ENCODE measurements around the gene MMGT1.

MMGT1 gene

DNA sequence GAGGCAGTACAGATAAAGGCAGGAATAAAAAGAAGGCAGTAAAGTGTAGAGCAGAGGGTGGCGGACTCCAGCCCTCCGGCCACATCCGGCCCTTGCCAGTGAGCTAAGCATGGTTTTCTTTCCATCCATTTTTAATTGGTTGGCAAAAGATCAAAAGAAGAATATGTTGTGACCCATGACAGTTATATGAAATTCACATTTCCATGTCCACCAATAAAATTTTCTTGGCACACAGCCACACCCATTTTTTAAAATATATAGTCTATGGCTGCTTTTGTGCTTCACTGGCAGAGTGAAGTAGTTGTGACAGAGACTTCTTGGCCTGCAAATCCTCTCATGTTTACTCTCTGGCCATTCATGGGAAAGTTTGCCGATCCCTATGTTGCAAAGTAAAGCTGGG is 41.2 kb upstream of the MMGT1 start:
- no peak for TF ChIP-seq POLR2AphosphoS5 (IDR thresholded peaks at IDR 0.05; ENCODE audit: low read depth, low read length)
- no peak for TF ChIP-seq TAF1 (IDR thresholded peaks at IDR 0.05; ENCODE audit: borderline replicate concordance, insufficient read depth, low read length)
- TF ChIP-seq SIN3A (IDR thresholded peaks at IDR 0.05; ENCODE audit: borderline replicate concordance, insufficient read depth, low read length), result no peak
- TF ChIP-seq, protein P1, sequence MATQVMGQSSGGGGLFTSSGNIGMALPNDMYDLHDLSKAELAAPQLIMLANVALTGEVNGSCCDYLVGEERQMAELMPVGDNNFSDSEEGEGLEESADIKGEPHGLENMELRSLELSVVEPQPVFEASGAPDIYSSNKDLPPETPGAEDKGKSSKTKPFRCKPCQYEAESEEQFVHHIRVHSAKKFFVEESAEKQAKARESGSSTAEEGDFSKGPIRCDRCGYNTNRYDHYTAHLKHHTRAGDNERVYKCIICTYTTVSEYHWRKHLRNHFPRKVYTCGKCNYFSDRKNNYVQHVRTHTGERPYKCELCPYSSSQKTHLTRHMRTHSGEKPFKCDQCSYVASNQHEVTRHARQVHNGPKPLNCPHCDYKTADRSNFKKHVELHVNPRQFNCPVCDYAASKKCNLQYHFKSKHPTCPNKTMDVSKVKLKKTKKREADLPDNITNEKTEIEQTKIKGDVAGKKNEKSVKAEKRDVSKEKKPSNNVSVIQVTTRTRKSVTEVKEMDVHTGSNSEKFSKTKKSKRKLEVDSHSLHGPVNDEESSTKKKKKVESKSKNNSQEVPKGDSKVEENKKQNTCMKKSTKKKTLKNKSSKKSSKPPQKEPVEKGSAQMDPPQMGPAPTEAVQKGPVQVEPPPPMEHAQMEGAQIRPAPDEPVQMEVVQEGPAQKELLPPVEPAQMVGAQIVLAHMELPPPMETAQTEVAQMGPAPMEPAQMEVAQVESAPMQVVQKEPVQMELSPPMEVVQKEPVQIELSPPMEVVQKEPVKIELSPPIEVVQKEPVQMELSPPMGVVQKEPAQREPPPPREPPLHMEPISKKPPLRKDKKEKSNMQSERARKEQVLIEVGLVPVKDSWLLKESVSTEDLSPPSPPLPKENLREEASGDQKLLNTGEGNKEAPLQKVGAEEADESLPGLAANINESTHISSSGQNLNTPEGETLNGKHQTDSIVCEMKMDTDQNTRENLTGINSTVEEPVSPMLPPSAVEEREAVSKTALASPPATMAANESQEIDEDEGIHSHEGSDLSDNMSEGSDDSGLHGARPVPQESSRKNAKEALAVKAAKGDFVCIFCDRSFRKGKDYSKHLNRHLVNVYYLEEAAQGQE (IDR thresholded peaks at IDR 0.05; ENCODE audit: insufficient read depth in 1 of 2, low read depth in 2 of 2, low read length in 2 of 2), result no peak
- no peak for TF ChIP-seq FOXP2 (optimal IDR thresholded peaks at IDR 0.05; ENCODE audit: borderline replicate concordance, extremely low read depth, extremely low read length, insufficient read depth)

DNA sequence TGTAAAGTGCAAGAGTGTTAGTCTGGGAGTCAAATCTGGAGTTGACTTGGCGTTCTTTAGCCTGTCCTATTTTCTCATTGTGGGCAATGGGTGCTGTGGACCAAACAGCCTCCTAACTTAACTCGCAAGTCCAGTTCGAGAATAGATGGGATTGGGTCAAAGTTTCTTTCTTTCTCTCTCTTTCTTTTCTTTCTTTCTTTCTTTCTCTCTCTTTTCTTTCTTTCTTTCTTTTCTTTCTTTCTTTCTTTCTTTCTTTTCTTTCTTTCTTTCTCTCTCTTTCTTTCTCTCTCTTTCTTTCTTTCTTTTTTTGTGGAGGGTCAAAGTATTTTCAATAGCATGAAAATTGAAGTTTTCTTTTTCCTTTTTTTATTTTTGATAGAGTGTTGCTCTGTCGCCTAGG is 14.5 kb upstream of the MMGT1 start:
- TF ChIP-seq TAF1 (IDR thresholded peaks at IDR 0.05; ENCODE audit: borderline replicate concordance, insufficient read depth, low read length), result no peak
- no peak for TF ChIP-seq FOXP2 (optimal IDR thresholded peaks at IDR 0.05; ENCODE audit: borderline replicate concordance, extremely low read depth, extremely low read length, insufficient read depth)
- no peak for TF ChIP-seq SIN3A (IDR thresholded peaks at IDR 0.05; ENCODE audit: borderline replicate concordance, insufficient read depth, low read length)
- TF ChIP-seq, protein P1 (IDR thresholded peaks at IDR 0.05; ENCODE audit: insufficient read depth in 1 of 2, low read depth in 2 of 2, low read length in 2 of 2), result no peak
- no peak for TF ChIP-seq POLR2AphosphoS5 (IDR thresholded peaks at IDR 0.05; ENCODE audit: low read depth, low read length)

DNA sequence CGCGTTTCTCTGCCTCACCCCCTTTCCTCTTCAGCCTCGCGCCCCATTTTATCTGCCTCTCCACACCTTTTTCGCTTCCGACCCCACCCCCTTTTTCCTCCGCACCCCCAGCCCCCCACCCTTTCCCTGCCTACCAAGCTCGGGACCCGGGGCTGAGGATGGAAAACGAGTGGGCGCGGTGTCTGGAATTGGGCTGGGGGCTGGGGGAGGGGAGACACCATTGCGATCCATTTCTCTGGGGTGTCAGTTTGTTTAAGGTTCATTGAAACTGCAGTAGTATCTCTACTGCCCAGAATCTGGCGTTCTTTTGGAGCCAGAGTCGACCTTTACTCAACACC is 12.2 kb upstream of the MMGT1 start:
- TF ChIP-seq SIN3A (IDR thresholded peaks at IDR 0.05; ENCODE audit: borderline replicate concordance, insufficient read depth, low read length) (no peak), POLR2AphosphoS5 (IDR thresholded peaks at IDR 0.05; ENCODE audit: low read depth, low read length) (no peak), FOXP2 (optimal IDR thresholded peaks at IDR 0.05; ENCODE audit: borderline replicate concordance, extremely low read depth, extremely low read length, insufficient read depth) (no peak), TAF1 (IDR thresholded peaks at IDR 0.05; ENCODE audit: borderline replicate concordance, insufficient read depth, low read length) (no peak)
- TF ChIP-seq, protein P1 (IDR thresholded peaks at IDR 0.05; ENCODE audit: insufficient read depth in 1 of 2, low read depth in 2 of 2, low read length in 2 of 2), result no peak

DNA sequence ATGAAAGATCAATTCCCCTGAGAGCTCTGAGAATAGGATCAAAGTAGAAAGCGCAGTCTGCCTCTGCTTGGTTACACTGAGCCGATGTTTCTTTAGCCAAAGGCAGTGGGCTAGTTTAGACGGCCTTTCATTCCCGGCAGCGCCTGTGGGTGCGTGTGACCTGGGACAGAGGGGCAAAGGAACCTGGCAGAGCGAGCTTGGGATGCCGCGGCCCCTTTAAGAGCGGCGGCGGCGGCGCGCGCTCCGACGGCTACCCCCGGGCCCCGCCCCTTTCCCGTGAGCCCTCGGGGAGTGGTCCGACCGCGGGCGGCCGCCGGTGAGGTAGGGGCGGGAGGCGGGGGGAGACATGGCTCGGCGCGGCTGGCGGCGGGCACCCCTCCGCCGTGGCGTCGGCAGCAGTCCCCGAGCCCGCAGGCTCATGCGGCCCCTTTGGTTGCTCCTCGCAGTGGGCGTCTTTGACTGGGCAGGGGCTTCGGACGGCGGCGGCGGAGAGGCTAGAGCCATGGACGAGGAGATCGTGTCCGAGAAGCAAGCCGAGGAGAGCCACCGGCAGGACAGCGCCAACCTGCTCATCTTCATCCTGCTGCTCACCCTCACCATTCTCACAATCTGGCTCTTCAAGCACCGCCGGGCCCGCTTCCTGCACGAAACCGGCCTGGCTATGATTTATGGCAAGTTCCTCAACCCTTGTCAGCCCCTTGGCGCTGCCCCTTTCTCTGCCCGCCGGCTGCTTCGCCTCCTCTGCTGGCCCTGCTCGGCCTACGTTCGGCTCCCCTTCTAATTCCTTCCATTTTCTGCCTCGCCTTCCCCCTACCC is 11.6 kb upstream of the MMGT1 start, which contains the start of gene SLC9A6:
SLC9A6 (plus strand) TSS at position 279 of the 816 bp plus-strand sequence; CDS start at position 503, 224 bp downstream.
- no peak for TF ChIP-seq SIN3A (IDR thresholded peaks at IDR 0.05; ENCODE audit: borderline replicate concordance, insufficient read depth, low read length)
- TF ChIP-seq, protein P1 (IDR thresholded peaks at IDR 0.05; ENCODE audit: insufficient read depth in 1 of 2, low read depth in 2 of 2, low read length in 2 of 2), result no peak
- TF ChIP-seq TAF1 (IDR thresholded peaks at IDR 0.05; ENCODE audit: borderline replicate concordance, insufficient read depth, low read length), result 0 out of 2 replicates have a peak, but pooled peaks have one; percentile 36
- peak; percentile 20; the same call in 1 of the 2 replicates for TF ChIP-seq POLR2AphosphoS5 (IDR thresholded peaks at IDR 0.05; ENCODE audit: low read depth, low read length)
- TF ChIP-seq FOXP2 (optimal IDR thresholded peaks at IDR 0.05; ENCODE audit: borderline replicate concordance, extremely low read depth, extremely low read length, insufficient read depth), result peak; percentile 32

Data from PFSK-1 (cell line).